ENCODE data around the gene SEMA6D. TPM values are rescaled to one million over a fixed set of nuclear protein-coding genes. Genes with fewer than 3 reads are reported as not detected.

The SEMA6D gene
- total RNA-seq, 1 experiment from 2014 or later, result 15.8 TPM

DNA sequence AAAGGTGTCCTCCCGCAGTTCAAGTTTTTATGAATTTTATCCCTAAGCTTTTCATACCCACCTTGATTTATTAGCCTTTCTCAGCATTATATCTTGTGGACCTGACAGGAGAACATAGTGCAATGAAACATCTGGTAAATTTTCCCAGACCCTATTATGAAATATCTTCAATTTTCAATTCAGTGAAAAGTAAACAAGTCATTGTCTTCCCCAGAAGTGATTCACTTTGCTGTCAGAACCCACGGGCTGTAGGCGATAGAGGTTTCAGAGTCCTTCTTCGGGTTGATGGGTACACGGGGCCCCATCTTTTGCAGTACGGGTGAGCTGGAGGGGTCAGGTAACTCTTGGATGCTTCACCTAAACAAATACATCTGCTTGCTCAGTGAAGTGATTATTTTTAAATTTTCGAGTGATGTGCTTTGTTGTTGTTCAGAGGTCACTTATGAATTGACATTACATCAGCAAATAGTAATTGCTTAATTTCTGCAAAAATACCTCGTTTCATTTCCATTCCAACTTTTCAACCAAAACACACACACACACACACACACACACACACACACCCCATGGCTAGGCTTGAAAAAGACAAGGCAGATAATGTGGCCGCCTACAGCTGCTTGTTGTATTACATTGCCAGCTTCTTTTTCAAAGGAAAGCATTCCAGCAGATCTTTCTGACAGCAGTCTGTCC, 102.9 kb downstream of the SEMA6D start:
- H3K9me3 ChIP-seq (ENCODE audit: control insufficient read depth, low read depth, low read length), result no peaks in the 10 kb centered on the region
- H2BK15ac ChIP-seq (ENCODE audit: low read depth, low read length), result no peak overlapping the region
- no peak overlapping the region for H3K9ac ChIP-seq (ENCODE audit: extremely low read depth, insufficient read length, low read length)
- no peak overlapping the region for H3K56ac ChIP-seq (ENCODE audit: insufficient read length, low read depth, low read length)
- H2BK20ac ChIP-seq (ENCODE audit: low read depth, low read length, poor library complexity, severe bottlenecking), result no peak overlapping the region
- Mint-ChIP-seq H3K4me1 (peaks cover 38 to 55% of the 10 kb centered on the region in 2 experiments), H3K4me3 (no peak overlapping the region), H3K36me3 (ENCODE audit: insufficient read depth in 1 of 3, low read depth in 3 of 3) (no peaks in the 10 kb centered on the region), H3K27ac (no peak overlapping the region), H3K27me3 (ENCODE audit: low read depth) (peaks cover 2% of the 10 kb centered on the region; the same call in 1 of the 2 replicates), H3K9me3 (no peaks in the 10 kb centered on the region; a peak in 1 of 5 replicates)
- DNase-seq, result no peak
- no peak overlapping the region for H3K14ac ChIP-seq (ENCODE audit: insufficient read depth, low read length)
- no peaks in the 10 kb centered on the region for H3K79me1 ChIP-seq (ENCODE audit: insufficient read depth, low read depth, low read length, poor library complexity, severe bottlenecking)
- H4K5ac ChIP-seq (ENCODE audit: insufficient read length, low read depth, low read length), result no peak overlapping the region
- no peak overlapping the region for H2AFZ ChIP-seq (ENCODE audit: low read length)
- no peak overlapping the region for H3K4me2 ChIP-seq (ENCODE audit: insufficient read depth, insufficient read length, low read length)
- no peaks in the 10 kb centered on the region for H3K79me2 ChIP-seq (ENCODE audit: insufficient read depth, low read length)
- H3K4ac ChIP-seq (ENCODE audit: low read depth, low read length), result no peak overlapping the region
- H2BK5ac ChIP-seq (ENCODE audit: insufficient read length, low read length), result no peak overlapping the region
- no peak overlapping the region for H2AK5ac ChIP-seq (ENCODE audit: insufficient read length, low read length)
- no peak overlapping the region for H4K8ac ChIP-seq (replicated peaks; ENCODE audit: insufficient read length, low read depth, low read length)
- peaks cover 5% of the 10 kb centered on the region; the same call in 1 of the 2 replicates for H3K4me1 ChIP-seq (ENCODE audit: insufficient read depth, low read length)
- no peak overlapping the region for H3T11ph ChIP-seq (ENCODE audit: low read length)
- no peak overlapping the region for H3K27ac ChIP-seq (ENCODE audit: insufficient read length, low read depth, low read length)
- no peaks in the 10 kb centered on the region for H3K23me2 ChIP-seq (ENCODE audit: insufficient read length, low read depth, low read length, poor library complexity, severe bottlenecking)
- H4K91ac ChIP-seq (ENCODE audit: insufficient read length, low read depth, low read length), result no peak overlapping the region
- WGBS (ENCODE audit: extremely low coverage, insufficient read length, low lambda C conversion rate), result 100% methylated on average over 1 of the region's 9 CpGs
- H3K27me3 ChIP-seq (ENCODE audit: insufficient read depth, low read length), result no peaks in the 10 kb centered on the region
- TF ChIP-seq, protein P1, sequence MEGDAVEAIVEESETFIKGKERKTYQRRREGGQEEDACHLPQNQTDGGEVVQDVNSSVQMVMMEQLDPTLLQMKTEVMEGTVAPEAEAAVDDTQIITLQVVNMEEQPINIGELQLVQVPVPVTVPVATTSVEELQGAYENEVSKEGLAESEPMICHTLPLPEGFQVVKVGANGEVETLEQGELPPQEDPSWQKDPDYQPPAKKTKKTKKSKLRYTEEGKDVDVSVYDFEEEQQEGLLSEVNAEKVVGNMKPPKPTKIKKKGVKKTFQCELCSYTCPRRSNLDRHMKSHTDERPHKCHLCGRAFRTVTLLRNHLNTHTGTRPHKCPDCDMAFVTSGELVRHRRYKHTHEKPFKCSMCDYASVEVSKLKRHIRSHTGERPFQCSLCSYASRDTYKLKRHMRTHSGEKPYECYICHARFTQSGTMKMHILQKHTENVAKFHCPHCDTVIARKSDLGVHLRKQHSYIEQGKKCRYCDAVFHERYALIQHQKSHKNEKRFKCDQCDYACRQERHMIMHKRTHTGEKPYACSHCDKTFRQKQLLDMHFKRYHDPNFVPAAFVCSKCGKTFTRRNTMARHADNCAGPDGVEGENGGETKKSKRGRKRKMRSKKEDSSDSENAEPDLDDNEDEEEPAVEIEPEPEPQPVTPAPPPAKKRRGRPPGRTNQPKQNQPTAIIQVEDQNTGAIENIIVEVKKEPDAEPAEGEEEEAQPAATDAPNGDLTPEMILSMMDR (conservative IDR thresholded peaks at IDR 0.05), result no peak
- H3K18ac ChIP-seq (ENCODE audit: insufficient read length, low read depth, low read length), result no peak overlapping the region
- H2BK120ac ChIP-seq (ENCODE audit: low read depth, low read length, poor library complexity, severe bottlenecking), result no peak overlapping the region
- no peak overlapping the region for H2BK12ac ChIP-seq (ENCODE audit: insufficient read length, low read depth, low read length)
- no peak overlapping the region for H3K23ac ChIP-seq (ENCODE audit: insufficient read length, low read depth, low read length)
- no peaks in the 10 kb centered on the region for H4K20me1 ChIP-seq (ENCODE audit: control insufficient read depth, insufficient read depth, insufficient read length)

All from H9 (cell line).